NOMO-1 treated with DMSO at 0.1 percent for 48 hours (cell line): ENCODE data around the gene HYLS1.
"Not testable (repeated sequence)": the region's sequence is repeated elsewhere in the genome, so short reads cannot be mapped to it uniquely, and the experiment has no call there.

Experiments used
- DNase-seq: peaks from one replicate; lab custom pipeline; 2025; ENCODE audit not compliant: unreplicated experiment; lab: John Stamatoyannopoulos, UW

HYLS1 gene

DNA sequence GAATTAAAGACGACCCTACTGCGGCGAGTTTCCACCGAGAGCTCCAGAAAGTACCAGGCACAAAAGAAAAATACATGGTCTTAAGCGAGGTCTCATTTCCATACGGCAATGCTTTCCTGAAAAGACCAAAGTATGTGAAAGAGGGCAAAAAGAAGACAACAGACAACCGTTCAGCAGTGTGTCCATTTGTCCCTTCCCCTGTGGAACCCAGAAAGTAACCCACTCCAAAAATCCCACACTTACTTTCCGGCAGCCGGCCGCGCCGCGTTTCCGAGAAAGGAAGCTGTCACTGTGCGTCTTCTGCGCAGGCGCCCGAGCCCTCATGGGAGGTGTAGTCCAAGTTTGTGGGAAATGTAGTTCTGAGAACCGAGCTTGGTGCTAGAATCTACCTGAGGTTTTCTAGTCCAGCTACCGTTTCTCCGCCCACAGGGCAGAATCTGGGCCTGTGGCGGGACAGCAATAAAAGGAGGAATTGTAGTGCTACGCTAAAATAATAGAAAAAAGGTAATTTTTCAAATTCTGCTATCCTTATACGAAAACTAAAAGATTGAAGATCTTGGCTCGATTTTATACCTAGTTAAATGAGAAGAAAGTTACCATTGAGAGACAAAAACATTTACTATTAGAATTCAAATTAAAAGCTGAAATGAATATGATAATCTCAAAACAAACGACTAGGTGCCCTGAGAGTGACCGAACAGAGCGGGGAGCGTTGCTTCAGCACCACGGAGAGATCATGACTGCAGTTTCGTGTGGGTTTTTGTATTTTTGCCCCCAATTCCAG, 15.7 kb downstream of the HYLS1 start, which contains the start of gene PUS3:
PUS3 (minus strand) TSS at position 280 of the 784 bp plus-strand sequence. CDS start 6,922 bp downstream, outside the sequence.
- DNase-seq: peak; percentile 82

DNA sequence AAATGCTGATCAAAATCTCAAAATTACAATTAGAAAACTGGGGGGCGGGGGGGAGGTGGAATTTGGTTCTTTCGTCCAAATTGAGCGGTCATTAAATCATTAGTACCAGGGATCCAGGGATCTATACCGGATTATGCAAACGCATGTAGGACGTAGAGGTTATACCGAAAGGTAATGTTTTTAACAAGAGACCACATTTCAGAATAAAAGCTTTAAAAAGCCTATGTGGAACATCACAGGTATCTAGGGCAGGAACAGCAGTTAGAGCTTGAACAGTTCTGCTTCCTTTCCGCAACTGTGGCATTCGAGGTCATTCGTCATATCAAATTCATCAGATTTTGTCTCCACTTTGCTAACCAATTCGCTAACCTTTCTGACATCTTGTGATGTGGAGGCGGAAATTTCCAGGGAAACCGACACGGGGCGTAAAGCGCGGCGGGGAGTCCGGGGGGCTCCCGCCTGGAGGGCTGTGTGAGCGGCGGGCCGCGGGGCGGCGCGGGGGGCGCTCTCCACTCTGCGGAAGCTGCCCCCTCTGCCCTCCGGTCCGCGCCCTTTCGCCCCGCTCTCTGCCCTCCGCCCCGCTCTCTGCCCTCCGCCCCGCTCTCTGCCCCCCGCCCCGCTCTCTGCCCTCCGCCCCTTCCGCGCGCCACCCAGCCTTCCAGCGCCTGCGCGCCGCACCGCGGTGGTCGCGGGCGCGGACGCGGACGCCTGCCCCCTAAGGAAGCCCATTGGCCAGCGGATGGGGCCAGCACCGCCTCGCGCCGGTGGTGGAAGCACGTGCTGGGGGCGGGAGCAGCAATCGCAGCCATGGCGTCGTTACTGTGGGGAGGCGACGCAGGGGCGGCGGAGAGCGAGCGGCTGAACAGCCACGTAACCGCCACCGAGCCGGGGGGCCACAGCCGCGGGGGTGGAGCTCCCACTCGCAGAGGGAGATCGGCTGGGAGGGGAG, 16.5 kb downstream of the HYLS1 start, which contains the start of gene DDX25:
DDX25 (plus strand) TSS at position 798 of the 949 bp plus-strand sequence; CDS start at position 808, 10 bp downstream.
- DNase-seq: no peak

DNA sequence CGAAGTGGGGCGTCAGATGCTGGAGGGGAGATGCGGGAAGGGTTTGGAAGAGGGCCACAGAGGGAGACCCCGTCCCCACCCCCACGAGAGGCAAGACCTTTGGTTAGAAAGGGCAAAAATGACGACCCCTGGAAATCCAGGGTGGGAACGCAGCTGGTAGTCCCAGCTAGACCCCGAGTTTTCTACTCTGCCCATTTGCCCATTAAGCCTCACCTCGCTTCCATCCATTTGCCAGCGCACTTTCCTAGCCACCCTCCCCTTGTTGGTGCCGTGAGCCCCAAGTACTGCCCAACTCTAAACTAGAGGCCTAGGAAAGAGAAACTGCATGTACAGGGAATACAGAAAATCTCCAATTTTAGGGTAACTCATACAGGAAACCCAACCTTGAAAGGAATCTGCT, 17.2 kb downstream of the HYLS1 start:
- no peak for DNase-seq

DNA sequence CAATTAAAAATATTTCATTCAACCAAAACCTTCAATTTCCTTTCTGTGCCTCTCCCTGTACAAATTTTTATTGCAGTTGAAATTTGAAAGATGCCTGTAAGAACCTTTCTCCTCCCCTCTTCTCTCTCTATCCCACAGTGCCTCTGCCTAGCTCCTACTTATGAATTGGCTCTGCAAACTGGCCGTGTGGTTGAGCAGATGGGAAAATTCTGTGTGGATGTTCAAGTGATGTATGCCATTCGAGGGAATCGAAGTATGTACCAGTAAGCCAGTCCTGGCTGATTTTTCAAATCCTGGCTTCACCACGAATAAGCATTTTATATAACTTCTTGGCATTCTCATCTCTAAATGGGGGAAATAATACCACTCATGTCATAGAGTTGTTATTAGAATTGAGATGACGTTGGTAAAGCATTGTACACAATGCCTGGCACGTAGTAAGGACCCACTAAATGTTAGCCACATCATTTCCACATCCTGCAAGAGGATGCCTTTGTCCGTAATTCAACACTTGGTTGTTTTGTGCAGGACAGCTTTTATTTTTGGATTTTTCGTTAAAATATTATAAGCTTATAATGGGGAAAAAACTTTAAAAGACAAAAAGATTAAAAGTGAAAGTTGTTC, 22.9 kb downstream of the HYLS1 start:
- no peak for DNase-seq

DNA sequence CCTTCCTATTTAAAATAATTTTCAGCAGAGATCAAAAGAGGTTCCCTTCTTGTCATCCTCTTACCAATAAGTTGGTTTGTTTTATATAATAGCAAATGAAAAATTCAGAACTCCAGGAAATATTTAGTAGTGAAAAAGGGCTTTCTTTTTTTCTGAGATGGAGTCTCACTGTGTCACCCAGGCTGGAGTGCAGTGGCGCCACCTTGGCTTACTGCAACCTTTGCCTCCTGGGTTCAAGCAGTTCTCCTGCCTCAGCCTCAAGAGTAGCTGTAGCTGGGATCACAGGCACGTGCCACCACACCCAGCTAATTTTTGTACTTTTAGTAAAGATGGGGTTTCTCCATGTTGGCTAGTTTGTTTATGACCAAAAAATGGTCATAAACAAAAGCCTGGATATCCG, 27.1 kb downstream of the HYLS1 start:
- not testable (repeated sequence) for DNase-seq

DNA sequence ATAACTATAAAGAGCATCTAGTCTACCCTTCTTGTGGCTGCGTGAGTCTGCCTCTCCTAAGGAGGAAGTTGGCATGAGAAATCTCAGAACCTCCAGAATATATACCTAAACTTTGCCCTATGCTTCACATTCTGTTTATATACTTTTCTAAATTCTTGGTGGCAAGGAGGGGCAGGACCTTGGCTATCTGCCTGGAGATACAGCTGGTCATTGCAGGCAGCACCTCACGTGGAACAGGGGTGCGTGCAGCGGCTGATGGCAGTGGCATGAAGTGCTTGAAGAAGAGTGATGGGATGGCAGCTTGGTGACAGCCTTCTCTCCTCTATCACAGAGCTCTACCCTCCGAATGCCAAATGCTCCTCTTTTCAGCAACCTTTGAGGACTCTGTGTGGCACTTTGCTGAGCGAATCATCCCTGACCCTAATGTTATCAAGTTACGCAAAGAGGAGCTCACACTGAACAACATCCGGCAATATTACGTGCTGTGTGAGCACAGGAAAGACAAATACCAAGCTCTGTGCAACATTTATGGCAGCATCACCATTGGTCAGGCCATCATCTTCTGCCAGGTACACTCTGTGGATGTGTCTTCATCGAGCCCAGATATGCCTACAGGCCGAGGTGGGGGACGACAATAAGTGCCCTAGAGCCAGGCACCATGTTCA, 29.3 kb downstream of the HYLS1 start:
- DNase-seq: no peak

DNA sequence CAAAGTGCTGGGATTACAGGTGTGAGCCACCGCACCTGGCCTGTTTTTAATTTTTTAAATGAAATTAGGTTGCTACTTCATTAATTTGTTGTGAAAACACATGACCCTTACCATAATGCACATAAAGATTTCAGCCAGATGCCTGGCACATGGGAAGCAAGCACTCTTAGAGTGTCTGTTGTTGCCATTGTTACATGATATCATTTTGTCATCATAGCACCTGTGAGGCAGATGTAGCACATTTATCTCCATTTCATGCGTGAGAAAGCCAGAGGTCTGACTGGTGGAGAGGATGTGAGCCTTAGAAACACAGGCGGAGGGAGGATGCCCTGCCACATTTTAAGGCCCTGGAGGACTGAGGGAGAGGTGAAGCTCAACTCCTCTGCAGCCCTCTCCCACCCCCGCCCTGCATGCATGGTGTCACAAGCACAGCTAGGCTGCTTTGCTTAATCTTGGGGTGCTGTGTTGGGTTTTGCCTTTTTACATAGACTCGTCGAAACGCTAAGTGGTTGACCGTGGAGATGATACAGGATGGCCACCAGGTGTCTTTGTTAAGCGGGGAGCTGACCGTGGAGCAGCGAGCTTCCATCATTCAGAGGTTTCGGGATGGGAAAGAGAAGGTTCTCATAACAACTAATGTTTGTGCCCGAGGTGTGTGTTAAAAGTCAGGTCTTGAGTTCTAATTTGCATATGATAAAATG, 30.8 kb downstream of the HYLS1 start:
- no peak for DNase-seq

DNA sequence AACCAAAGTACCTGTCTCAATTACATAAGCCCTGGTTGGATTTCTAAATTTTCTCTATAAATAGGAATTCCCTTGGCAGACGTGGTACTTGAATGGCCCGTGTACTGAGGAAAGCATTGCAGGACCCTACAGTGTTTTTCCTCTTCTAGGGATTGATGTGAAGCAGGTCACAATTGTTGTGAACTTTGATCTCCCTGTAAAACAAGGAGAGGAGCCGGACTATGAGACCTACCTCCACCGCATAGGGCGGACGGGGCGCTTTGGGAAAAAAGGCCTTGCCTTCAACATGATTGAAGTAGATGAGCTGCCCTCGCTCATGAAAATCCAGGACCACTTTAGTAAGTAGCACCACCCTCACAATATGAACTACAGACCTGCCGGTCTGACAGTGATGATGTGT, 33.6 kb downstream of the HYLS1 start:
- no peak for DNase-seq

DNA sequence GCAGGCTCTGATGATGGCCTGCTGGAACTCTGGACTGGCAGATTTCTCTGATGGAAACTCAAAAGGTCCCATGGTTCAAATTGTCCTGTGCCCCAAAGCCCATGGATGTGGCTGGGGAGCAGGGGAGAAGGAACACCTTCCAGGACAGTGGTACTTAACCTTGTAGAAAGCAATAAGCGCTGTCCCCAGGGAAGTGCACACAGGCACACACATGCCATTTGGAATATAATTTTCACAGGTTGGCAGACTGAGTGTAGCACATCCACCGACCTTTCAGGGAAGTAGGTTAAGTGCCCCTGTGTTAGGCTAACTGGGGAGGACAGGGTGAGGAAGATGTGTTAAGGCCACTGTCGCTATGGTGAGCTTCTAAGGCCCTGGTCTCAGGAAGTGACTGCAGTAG, 34.7 kb downstream of the HYLS1 start:
- no peak for DNase-seq

DNA sequence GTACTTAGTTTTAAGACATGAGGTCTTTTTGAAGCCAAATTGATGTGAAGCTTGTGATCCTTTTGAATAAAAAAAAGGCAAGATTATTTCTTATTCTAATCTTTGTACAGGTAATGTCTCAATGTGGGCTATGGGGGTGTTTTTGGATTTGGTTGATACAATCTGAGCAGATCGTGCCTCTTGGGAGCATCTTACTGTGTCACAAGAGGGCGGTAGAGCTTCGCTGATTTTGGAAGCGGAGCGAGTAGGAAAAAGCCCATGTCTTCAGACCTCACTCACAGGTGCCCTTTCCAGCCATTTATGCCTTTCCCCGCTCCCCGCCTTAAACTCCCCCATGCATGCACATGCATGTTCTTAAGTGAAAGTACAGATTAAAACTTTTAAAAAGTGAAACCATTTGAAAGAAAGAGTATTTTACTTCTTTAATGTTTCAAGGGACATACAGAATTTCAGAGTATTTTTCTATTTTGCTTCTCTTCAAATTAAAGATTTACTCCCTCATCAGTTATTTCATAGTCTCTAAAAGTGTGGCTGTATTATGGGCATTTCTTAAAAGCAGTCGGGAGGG, 35.6 kb downstream of the HYLS1 start:
- peak; percentile 60 for DNase-seq

DNA sequence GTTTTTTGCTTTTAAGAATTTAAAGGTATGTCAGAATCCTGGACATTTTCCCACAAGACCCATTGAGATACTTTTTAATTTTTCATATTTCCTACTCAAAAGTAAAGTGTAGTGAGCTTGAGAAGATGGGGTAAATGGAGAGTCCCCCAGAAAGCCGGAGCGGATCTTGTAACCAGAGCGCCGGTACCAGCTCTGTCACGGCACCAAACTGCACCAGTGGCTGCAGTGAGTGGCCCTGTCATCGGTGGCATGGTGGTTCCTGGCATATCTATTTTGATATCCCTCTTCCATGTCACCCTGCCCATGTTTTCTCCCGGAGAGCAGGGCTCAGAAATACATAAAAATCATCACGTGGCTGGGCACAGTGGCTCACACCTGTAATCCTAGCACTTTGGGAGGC, 36.2 kb downstream of the HYLS1 start:
- DNase-seq: no peak

DNA sequence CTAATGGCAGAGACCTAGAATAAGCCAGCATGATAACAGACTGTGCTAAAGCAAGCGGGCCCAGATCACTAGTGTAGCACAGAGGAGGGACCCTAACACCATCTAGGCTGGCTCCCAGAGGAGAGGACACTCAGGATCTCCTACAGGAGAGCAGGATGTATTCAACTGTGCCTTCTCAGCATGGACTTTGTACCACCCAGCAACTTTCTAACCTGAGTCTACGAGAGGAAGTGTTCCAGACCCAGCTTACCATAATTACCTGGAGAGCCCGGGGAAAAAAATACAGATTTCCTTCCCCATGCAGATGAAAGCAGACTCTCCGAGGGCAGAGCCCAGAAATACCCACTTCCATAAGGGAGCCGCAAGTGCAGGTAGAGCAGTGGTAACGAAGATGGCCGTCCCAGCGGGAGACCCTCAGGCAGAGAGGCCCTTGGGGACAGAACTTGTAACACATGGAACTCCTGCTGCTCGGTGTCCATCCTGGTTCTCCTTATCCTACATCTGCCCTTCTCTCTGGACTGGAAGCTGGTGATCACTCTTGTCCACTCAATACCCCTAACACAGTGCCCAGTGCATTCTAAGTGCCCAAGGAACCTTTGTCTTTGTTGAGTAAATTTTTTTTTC, 37.0 kb downstream of the HYLS1 start:
- DNase-seq: no peak

DNA sequence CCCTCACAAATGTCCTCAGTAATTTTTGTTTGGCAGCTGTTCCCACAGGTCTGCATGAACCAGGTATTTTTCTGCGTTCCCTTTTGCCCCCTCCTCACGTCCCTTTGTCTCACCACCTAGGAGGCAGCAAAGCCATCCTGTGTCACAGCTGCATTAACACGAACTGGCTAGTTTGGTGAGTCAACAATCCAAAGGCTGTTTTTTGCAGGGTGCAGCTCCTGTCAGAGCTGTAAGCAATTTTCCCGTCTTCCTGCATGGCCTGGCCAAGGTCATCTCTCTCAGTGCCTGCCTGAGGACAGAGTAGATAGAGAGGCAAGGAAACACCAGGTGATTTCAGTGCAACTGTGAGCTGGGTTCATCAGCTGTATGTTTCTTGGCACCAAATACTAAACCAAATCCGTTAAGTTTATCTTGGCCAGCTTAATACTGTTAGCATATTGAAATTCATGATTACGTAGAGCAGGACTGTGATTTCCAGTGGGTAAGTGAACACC, 37.8 kb downstream of the HYLS1 start:
- no peak for DNase-seq

DNA sequence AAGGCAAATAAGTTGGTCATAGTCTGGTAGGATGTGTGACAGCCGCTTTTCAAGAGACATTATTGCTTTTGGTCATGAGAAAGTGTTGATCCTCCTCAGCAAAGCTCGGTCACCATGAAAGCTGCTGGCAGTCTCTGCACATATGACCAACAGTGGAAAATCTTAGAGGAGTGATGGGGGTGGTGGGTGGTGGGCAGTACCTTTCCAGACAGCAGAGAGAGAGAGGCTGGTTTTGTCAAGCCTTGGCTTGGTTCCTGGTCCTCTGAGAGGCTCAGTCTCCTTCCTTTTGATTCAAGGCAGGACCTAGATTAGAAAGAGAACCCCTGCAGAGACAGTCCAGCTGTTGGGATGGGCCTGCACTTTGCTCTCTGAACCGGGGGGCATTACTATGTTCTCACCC, 38.3 kb downstream of the HYLS1 start:
- no peak for DNase-seq

DNA sequence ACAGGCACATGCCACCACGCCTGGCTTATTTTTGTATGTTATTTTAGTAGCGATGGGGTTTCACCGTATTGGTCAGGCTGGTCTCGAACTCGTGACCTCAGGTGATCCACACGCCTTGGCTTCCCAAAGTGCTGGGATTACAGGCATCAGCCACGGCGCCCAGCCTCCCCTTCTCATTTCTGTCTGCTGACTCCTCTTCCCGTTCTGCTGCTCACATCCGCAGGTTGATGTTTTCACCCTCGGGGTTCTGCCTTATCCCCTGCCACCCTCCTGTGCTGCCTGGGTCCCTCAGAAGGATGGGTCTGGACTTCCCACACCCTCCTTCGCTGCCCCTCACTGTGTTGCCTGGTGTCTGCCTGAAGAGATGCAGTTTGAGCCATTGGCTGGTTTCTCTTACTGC, 39.2 kb downstream of the HYLS1 start:
- no peak for DNase-seq

DNA sequence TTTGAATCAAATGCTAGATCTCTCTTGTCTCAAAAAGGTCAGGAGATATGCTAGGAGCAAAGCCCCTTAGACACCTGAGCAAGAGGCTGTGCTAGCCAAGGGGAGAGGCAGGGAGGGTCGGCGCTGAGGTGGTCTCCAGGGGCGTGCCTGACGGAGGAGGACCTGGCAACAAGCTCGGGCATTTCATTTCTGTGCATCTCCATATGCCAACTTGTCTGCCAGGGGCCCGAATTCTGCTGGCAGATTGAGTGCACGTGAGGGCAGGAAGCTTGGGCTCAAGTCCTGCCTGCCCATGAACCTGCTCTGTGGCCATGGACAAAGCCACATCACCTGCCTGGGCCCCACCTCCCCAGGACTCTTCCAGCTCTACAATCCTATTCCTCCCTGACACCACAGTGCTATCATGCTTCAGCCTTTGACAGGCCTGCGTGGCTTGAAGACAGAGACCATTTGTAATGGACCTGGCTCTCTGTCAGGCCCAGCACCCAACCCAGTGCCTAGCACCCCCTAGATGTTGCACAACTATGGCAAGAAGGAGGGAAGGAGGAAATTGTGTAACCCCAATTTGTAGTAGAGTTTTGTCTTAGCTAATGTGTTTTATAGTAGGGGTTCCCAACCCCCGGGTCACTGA, 42.1 kb downstream of the HYLS1 start:
- DNase-seq: no peak

DNA sequence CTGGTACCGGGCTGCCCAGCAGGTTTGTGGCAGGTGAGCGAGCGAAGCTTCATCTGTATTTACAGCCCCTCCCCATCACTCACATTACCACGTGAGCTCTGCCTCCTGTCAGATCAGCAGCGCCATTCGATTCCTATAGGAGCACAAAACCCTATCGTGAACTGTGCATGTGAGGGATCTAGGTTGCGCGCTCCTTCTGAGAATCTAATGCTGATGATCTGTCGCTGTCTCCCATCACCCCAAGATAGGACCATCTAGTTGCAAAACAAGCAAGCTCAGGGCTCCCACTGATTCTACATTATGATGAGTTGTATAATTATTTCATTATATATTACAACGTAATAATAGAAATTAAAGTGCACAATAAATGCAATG, 42.6 kb downstream of the HYLS1 start:
- DNase-seq: no peak

DNA sequence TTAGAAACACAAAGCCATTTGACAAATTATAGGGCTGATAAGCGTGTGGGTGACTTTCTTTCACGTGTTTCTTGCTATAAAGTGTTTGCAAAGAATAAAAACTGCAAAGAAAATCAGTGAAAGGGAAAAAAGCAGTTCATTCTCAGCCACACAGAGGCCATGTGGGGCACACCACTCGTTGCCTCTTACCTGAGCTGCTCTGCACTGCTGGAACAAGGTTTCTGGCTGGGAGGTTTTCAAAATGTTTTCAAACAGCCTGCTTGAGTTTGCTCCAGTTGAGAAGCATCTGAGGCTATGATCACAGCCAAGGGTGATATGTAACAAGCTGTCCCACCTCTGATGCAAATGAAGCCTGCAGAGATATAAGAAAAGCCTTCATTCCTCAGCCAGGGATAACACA, 43.6 kb downstream of the HYLS1 start:
- DNase-seq: no peak

DNA sequence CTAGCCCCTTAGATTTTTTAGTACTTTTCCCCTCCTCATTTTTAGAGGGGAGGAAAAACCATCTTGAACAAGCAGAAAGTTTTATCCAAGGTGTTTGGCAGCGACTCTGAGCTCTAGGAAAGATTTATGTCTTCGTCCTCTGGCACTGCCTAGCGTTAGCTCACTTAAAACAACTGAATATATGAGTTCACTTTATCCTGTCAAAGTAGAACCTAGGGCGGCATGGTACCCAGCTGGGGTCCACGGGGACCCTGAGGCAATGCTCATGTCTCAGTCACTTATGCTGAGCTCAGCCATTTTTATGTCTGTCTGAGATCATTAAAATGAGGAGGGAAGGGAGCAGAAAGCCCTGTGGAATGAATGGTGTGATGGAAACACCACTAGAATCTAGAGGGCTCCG, 44.2 kb downstream of the HYLS1 start:
- no peak for DNase-seq
